Liver (tissue), 9 donors: ENCODE measurements around the gene RAB37. TPM values are rescaled to one million over a fixed set of nuclear protein-coding genes. Genes with fewer than 3 reads are reported as not detected.

Source experiments
- DNase-seq: peaks from one replicate; pipeline ENCODE4 v3.0.0-alpha.2; 2017; ENCODE audit warnings: low spot score
- H3K27ac ChIP-seq, 2 donors: one replicate each; pipeline ENCODE4 v1.7.0; 2013; ENCODE audit warnings: inconsistent platforms in 2 of 2, low read length in 2 of 2, control low read depth in 1 of 2, low read depth in 1 of 2, mild to moderate bottlenecking in 1 of 2
- H3K27me3 ChIP-seq, 4 donors: one replicate each; pipeline versions ENCODE4 v1.6.1 to v1.7.0; 2013; ENCODE audit warnings: low read length in 3 of 4, inconsistent platforms in 1 of 4, mild to moderate bottlenecking in 1 of 4, moderate library complexity in 1 of 4; ENCODE audit not compliant: control insufficient read depth in 4 of 4, insufficient read depth in 4 of 4
- H3K36me3 ChIP-seq, 4 donors: one replicate each; pipeline versions ENCODE4 v1.6.1 to v1.7.0; 2013; ENCODE audit warnings: low read length in 3 of 4, mild to moderate bottlenecking in 3 of 4, low read depth in 1 of 4, moderate library complexity in 1 of 4; ENCODE audit not compliant: control insufficient read depth in 4 of 4, insufficient read depth in 3 of 4
- H3K4me1 ChIP-seq, 4 donors: one replicate each; pipeline versions ENCODE4 v1.6.1 to v1.7.0; 2013; ENCODE audit warnings: low read length in 3 of 4, mild to moderate bottlenecking in 3 of 4, moderate library complexity in 1 of 4; ENCODE audit not compliant: control insufficient read depth in 4 of 4, insufficient read depth in 4 of 4
- H3K4me3 ChIP-seq, 3 donors: one replicate each; pipeline versions ENCODE4 v1.6.1 to v1.7.0; 2013; ENCODE audit warnings: low read length in 3 of 3, control low read depth in 1 of 3, low read depth in 1 of 3, mild to moderate bottlenecking in 1 of 3
- H3K9ac ChIP-seq, 2 donors: one replicate each; pipeline ENCODE4 v1.7.0; 2013; ENCODE audit warnings: low read length in 2 of 2, mild to moderate bottlenecking in 2 of 2, moderate library complexity in 2 of 2, control low read depth in 1 of 2, low read depth in 1 of 2
- H3K9me3 ChIP-seq, 4 donors: one replicate each; pipeline versions ENCODE4 v1.6.1 to v1.7.0; 2013; ENCODE audit warnings: low read length in 3 of 4; ENCODE audit not compliant: control insufficient read depth in 4 of 4
- CTCF ChIP-seq: fragments of 150-350 bp; IDR thresholded peaks from 2 replicates; pipeline ENCODE4 v1.5.1; 2017; ENCODE audit warnings: improper control_type of control experiment, low read depth, low read length; ENCODE audit not compliant: missing input control
- EGR1 ChIP-seq, 2 donors: IDR thresholded peaks; 2 replicates each; pipeline ENCODE4 v1.6.1; 2016 to 2018; ENCODE audit warnings: antibody characterized with exemption in 2 of 2, low read depth in 2 of 2
- FOXA1 ChIP-seq: IDR thresholded peaks from 2 replicates; pipeline ENCODE4 v1.6.1; 2016; ENCODE audit warnings: antibody characterized with exemption
- FOXA2 ChIP-seq: IDR thresholded peaks from 2 replicates; pipeline ENCODE4 v1.6.1; 2016; ENCODE audit warnings: antibody characterized with exemption
- GABPA ChIP-seq, 2 donors: IDR thresholded peaks in 1 of 2; conservative IDR thresholded peaks in 1 of 2; 2 replicates each; pipeline ENCODE4 v1.6.1; 2016; ENCODE audit warnings: antibody characterized with exemption in 2 of 2, mild to moderate bottlenecking in 1 of 2, moderate library complexity in 1 of 2
- HNF4A ChIP-seq, 2 donors: conservative IDR thresholded peaks; 2 replicates each; pipeline ENCODE4 v1.6.1; 2016; ENCODE audit warnings: antibody characterized with exemption in 2 of 2, mild to moderate bottlenecking in 2 of 2
- HNF4G ChIP-seq: IDR thresholded peaks from 2 replicates; pipeline ENCODE4 v1.6.1; 2016; ENCODE audit warnings: antibody characterized with exemption
- JUND ChIP-seq, 2 donors: IDR thresholded peaks; 2 replicates each; pipeline ENCODE4 v1.6.1; 2016; ENCODE audit warnings: antibody characterized with exemption in 2 of 2
- MAX ChIP-seq: IDR thresholded peaks from 2 replicates; pipeline ENCODE4 v1.6.1; 2016; ENCODE audit warnings: antibody characterized with exemption
- NR2F2 ChIP-seq: IDR thresholded peaks from 2 replicates; pipeline ENCODE4 v1.6.1; 2016; ENCODE audit warnings: antibody characterized with exemption
- RAD21 ChIP-seq, 2 donors: IDR thresholded peaks; 2 replicates each; pipeline ENCODE4 v1.6.1; 2016; ENCODE audit warnings: antibody characterized with exemption in 2 of 2, mild to moderate bottlenecking in 2 of 2
- RXRA ChIP-seq, 2 donors: IDR thresholded peaks; 2 replicates each; pipeline ENCODE4 v1.6.1; 2017 to 2018; ENCODE audit warnings: antibody characterized with exemption in 2 of 2, mild to moderate bottlenecking in 1 of 2
- SP1 ChIP-seq: IDR thresholded peaks from 2 replicates; pipeline ENCODE4 v1.6.1; 2018; ENCODE audit warnings: antibody characterized with exemption, mild to moderate bottlenecking
- TAF1 ChIP-seq: conservative IDR thresholded peaks from 2 replicates; pipeline ENCODE4 v1.6.1; 2016; ENCODE audit warnings: antibody characterized with exemption, mild to moderate bottlenecking
- YY1 ChIP-seq: IDR thresholded peaks from 2 replicates; pipeline ENCODE4 v1.6.1; 2016; ENCODE audit warnings: antibody characterized with exemption, mild to moderate bottlenecking
- WGBS: extraction: QIAGEN DNeasy Blood & Tissue Kit; methylation state at CpG from one replicate; pipeline ENCODE4 v1.1.7; 2013; 5-methylcytosine and 5-hydroxymethylcytosine counted together
- polyA plus RNA-seq, 2 donors: library from polyadenylated mRNA; stranded (reverse) in 1 of 2; unstranded in 1 of 2; fragments of 200-250 nt in 1 of 2; fragments of >200 nt in 1 of 2; fragmentation: Nextera tagmentation in 1 of 2; extraction: Ambion mirVana in 1 of 2; gene quantifications; one replicate each; pipeline versions ENCODE4 v1.2.1 to v1.2.3, GENCODE V29; 2013 to 2015
- total RNA-seq, 2 donors: library from RNA; depleted of rRNA; stranded (reverse); fragments of >200 nt; gene quantifications; one replicate each; pipeline ENCODE4 v1.2.3, GENCODE V29; 2014
- TF ChIP-seq, protein P1 (sequence below): IDR thresholded peaks from 2 replicates; pipeline ENCODE4 v1.6.1; 2016; ENCODE audit warnings: antibody characterized with exemption
- TF ChIP-seq, protein P2 (sequence below): IDR thresholded peaks from 2 replicates; pipeline ENCODE4 v1.6.1; 2016; ENCODE audit warnings: antibody characterized with exemption
- TF ChIP-seq, protein P3 (sequence below): IDR thresholded peaks from 2 replicates; pipeline ENCODE4 v1.6.1; 2016; ENCODE audit warnings: antibody characterized with exemption, mild to moderate bottlenecking
- donor health status: healthy.
- donor health status: healthy.
- donor health status: healthy.
- donor health status: healthy.
- donor health status: healthy.

RAB37 gene
- total and polyA plus RNA-seq, 4 donors, result 5.1 to 8.8 (median 5.6) TPM

DNA sequence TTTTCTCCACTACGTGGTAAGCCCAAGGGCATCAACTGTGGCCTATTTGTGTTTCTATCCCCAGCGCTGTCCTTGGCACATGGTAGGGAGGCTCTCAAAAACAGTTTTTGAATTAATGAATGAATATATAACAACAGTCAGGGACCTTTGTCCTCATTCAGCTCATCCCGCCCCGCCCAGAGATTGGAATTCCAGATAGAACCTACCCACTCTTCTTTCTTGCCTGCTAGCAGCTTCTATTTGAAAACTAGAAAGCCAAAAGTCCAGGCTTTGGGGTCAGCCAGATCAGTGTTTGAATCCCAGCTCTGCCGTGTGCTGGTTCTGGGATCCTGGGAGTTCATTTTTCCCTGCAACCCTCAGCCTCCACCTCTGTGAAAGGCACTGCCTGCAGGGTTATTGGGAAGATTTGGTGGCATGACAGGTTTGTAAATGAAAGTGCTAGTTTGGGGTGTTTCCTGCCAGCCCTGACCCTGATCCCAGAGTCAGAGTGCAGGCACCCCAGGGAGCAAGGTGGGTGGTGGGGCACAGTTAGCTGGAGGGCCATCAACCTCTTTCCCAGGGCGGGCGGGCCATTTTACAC lies 15.9 kb downstream of the RAB37 start:
- H3K4me1 ChIP-seq, result peaks cover 24 to 69% (median 53%) of the 10 kb centered on the region in 4 donors
- H3K9ac ChIP-seq, result peak overlapping the region in 1 of 2 donors; percentile 19
- H3K36me3 ChIP-seq, result no peaks in the 10 kb centered on the region
- H3K27me3 ChIP-seq, result no peaks in the 10 kb centered on the region
- H3K9me3 ChIP-seq, result no peaks in the 10 kb centered on the region
- no peak for DNase-seq
- H3K27ac ChIP-seq, result peak overlapping the region; percentile 90 to 98
- H3K4me3 ChIP-seq, result no peak overlapping the region
- TF ChIP-seq RAD21 (IDR thresholded peaks at IDR 0.05), result no peak
- TF ChIP-seq TAF1, result no peak
- TF ChIP-seq, protein P1, sequence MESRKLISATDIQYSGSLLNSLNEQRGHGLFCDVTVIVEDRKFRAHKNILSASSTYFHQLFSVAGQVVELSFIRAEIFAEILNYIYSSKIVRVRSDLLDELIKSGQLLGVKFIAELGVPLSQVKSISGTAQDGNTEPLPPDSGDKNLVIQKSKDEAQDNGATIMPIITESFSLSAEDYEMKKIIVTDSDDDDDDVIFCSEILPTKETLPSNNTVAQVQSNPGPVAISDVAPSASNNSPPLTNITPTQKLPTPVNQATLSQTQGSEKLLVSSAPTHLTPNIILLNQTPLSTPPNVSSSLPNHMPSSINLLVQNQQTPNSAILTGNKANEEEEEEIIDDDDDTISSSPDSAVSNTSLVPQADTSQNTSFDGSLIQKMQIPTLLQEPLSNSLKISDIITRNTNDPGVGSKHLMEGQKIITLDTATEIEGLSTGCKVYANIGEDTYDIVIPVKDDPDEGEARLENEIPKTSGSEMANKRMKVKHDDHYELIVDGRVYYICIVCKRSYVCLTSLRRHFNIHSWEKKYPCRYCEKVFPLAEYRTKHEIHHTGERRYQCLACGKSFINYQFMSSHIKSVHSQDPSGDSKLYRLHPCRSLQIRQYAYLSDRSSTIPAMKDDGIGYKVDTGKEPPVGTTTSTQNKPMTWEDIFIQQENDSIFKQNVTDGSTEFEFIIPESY, result no peak
- TF ChIP-seq MAX, result no peak
- peak; percentile 29 to 44 for TF ChIP-seq HNF4A (conservative IDR thresholded peaks at IDR 0.05)
- TF ChIP-seq EGR1 (IDR thresholded peaks at IDR 0.05; ENCODE audit: low read depth in 2 of 2), result no peak
- no peak for TF ChIP-seq FOXA2
- TF ChIP-seq YY1, result no peak
- TF ChIP-seq RXRA (IDR thresholded peaks at IDR 0.05), result peak in 1 of 2 donors; percentile 6
- no peak for TF ChIP-seq FOXA1
- TF ChIP-seq, protein P2, sequence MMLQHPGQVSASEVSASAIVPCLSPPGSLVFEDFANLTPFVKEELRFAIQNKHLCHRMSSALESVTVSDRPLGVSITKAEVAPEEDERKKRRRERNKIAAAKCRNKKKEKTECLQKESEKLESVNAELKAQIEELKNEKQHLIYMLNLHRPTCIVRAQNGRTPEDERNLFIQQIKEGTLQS, result no peak
- 62% methylated on average over 7 of the region's 7 CpGs for WGBS

- no peaks in the 10 kb centered on the region for H3K9me3 ChIP-seq
- no peaks in the 10 kb centered on the region for H3K27me3 ChIP-seq
- no peaks in the 10 kb centered on the region for H3K36me3 ChIP-seq
- no peak overlapping the region for H3K27ac ChIP-seq
- H3K9ac ChIP-seq, result no peak overlapping the region
- peaks cover 42 to 86% (median 71%) of the 10 kb centered on the region in 4 donors for H3K4me1 ChIP-seq
- DNase-seq, result no peak
- no peak overlapping the region for H3K4me3 ChIP-seq
- TF ChIP-seq EGR1 (IDR thresholded peaks at IDR 0.05; ENCODE audit: low read depth in 2 of 2) (no peak), MAX (no peak), RAD21 (IDR thresholded peaks at IDR 0.05) (no peak), FOXA1 (no peak), TAF1 (no peak), YY1 (no peak), NR2F2 (no peak), HNF4G (no peak), JUND (IDR thresholded peaks at IDR 0.05) (no peak), RXRA (IDR thresholded peaks at IDR 0.05) (no peak), SP1 (no peak), CTCF (no peak), HNF4A (conservative IDR thresholded peaks at IDR 0.05) (no peak), GABPA (IDR thresholded peaks at IDR 0.05 in 1 of 2, conservative IDR thresholded peaks at IDR 0.05 in 1 of 2) (no peak)
- TF ChIP-seq, protein P2, result no peak
- TF ChIP-seq, protein P1, result no peak
- TF ChIP-seq, protein P3, sequence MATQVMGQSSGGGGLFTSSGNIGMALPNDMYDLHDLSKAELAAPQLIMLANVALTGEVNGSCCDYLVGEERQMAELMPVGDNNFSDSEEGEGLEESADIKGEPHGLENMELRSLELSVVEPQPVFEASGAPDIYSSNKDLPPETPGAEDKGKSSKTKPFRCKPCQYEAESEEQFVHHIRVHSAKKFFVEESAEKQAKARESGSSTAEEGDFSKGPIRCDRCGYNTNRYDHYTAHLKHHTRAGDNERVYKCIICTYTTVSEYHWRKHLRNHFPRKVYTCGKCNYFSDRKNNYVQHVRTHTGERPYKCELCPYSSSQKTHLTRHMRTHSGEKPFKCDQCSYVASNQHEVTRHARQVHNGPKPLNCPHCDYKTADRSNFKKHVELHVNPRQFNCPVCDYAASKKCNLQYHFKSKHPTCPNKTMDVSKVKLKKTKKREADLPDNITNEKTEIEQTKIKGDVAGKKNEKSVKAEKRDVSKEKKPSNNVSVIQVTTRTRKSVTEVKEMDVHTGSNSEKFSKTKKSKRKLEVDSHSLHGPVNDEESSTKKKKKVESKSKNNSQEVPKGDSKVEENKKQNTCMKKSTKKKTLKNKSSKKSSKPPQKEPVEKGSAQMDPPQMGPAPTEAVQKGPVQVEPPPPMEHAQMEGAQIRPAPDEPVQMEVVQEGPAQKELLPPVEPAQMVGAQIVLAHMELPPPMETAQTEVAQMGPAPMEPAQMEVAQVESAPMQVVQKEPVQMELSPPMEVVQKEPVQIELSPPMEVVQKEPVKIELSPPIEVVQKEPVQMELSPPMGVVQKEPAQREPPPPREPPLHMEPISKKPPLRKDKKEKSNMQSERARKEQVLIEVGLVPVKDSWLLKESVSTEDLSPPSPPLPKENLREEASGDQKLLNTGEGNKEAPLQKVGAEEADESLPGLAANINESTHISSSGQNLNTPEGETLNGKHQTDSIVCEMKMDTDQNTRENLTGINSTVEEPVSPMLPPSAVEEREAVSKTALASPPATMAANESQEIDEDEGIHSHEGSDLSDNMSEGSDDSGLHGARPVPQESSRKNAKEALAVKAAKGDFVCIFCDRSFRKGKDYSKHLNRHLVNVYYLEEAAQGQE, result no peak
- 97% methylated on average over 3 of the region's 3 CpGs for WGBS
Observed at GRCh38 chr17:74754832-74755231, 17.8 kb downstream of the RAB37 start.
